ENCODE data around the gene HMX2. TPM values are rescaled to one million over a fixed set of nuclear protein-coding genes. Genes with fewer than 3 reads are reported as not detected.

Gene HMX2
- total RNA-seq, 1 donor from 2014 or later: not detected

GRCh38 chr10:123143825-123144168 is 4.1 kb upstream of the HMX2 start:
- Histone ChIP-seq H3K36me3 (no peaks in the 10 kb centered on the region), H3K4me1 (peaks cover 0 to 3% of the 10 kb centered on the region in 2 donors), H3K27me3 (peaks cover 55% of the 10 kb centered on the region), H3K27ac (no peak overlapping the region), H3K4me3 (no peak overlapping the region), H3K9me3 (no peaks in the 10 kb centered on the region)
- no peak for DNase-seq (ENCODE audit: low spot score in 2 of 2)
- no peak for TF ChIP-seq CTCF (IDR thresholded peaks at IDR 0.05)
- intact Hi-C loops (cut with DNase I): no loop called here

GRCh38 chr10:123144697-123145541 is 3.0 kb upstream of the HMX2 start:
- peaks cover under 1 to 3% of the 10 kb centered on the region in 2 donors for H3K4me1 ChIP-seq
- H3K4me3 ChIP-seq: no peak overlapping the region
- TF ChIP-seq CTCF (IDR thresholded peaks at IDR 0.05): no peak
- DNase-seq (ENCODE audit: low spot score in 2 of 2): no peak
- H3K27ac ChIP-seq: no peak overlapping the region
- intact Hi-C loops (cut with DNase I): no loop called here
- H3K27me3 ChIP-seq: peaks cover 46% of the 10 kb centered on the region
- H3K9me3 ChIP-seq: no peaks in the 10 kb centered on the region
- no peaks in the 10 kb centered on the region for H3K36me3 ChIP-seq

GRCh38 chr10:123145542-123146012 is 2.4 kb upstream of the HMX2 start:
- Histone ChIP-seq H3K36me3 (no peaks in the 10 kb centered on the region), H3K9me3 (no peaks in the 10 kb centered on the region), H3K27ac (no peak overlapping the region), H3K4me1 (peaks cover 3% of the 10 kb centered on the region in 2 donors), H3K27me3 (peaks cover 44% of the 10 kb centered on the region), H3K4me3 (no peak overlapping the region)
- TF ChIP-seq CTCF (IDR thresholded peaks at IDR 0.05): no peak
- DNase-seq (ENCODE audit: low spot score in 2 of 2): no peak
- intact Hi-C loops (cut with DNase I): no loop called here

- TF ChIP-seq CTCF (IDR thresholded peaks at IDR 0.05): no peak
- no peak for DNase-seq (ENCODE audit: low spot score in 2 of 2)
- intact Hi-C loops (cut with DNase I): no loop called here
- no peak overlapping the region for H3K27ac ChIP-seq
- H3K4me3 ChIP-seq: no peak overlapping the region
- peaks cover 44% of the 10 kb centered on the region for H3K27me3 ChIP-seq
- no peaks in the 10 kb centered on the region for H3K36me3 ChIP-seq
- H3K9me3 ChIP-seq: no peaks in the 10 kb centered on the region
- peaks cover 7 to 9% of the 10 kb centered on the region in 2 donors for H3K4me1 ChIP-seq
Measured at GRCh38 chr10:123146013-123146893, 1.7 kb upstream of the HMX2 start.

GRCh38 chr10:123146894-123147634 is 872 bp upstream of the HMX2 start:
- H3K27me3 ChIP-seq: peaks cover 46% of the 10 kb centered on the region
- H3K27ac ChIP-seq: no peak overlapping the region
- DNase-seq (ENCODE audit: low spot score in 2 of 2): no peak
- no peak overlapping the region for H3K4me3 ChIP-seq
- no peaks in the 10 kb centered on the region for H3K9me3 ChIP-seq
- no peaks in the 10 kb centered on the region for H3K36me3 ChIP-seq
- intact Hi-C loops (cut with DNase I): no loop called here
- peaks cover 8 to 12% of the 10 kb centered on the region in 2 donors for H3K4me1 ChIP-seq
- TF ChIP-seq CTCF (IDR thresholded peaks at IDR 0.05): no peak
